Esophagus squamous epithelium (tissue), 4 donors: ENCODE data around the gene BICC1.

Experiments used
- CTCF ChIP-seq, 6 experiments: fragments of 450-650 bp in 4 of 6; fragments of 200-600 bp in 2 of 6; sonication (generic) in 2 of 6; IDR thresholded peaks; one replicate each; pipeline ENCODE4 v1.5.1; 2016 to 2019; ENCODE audit warnings: antibody characterized with exemption in 6 of 6, mild to moderate bottlenecking in 4 of 6, moderate library complexity in 4 of 6
- POLR2A ChIP-seq, 4 donors: fragments of 450-650 bp; IDR thresholded peaks; one replicate each; pipeline ENCODE4 v1.6.1; 2017; ENCODE audit warnings: antibody characterized with exemption in 4 of 4, mild to moderate bottlenecking in 4 of 4, moderate library complexity in 3 of 4

- TF ChIP-seq CTCF (IDR thresholded peaks at IDR 0.05) (no peak), POLR2A (IDR thresholded peaks at IDR 0.05) (no peak)
Observed at GRCh38 chr10:58807629-58808022, 295.0 kb downstream of the BICC1 start.
